ENCODE results near the gene PRTG.

Gene PRTG

GRCh38 chr15:55574096-55574495 is 168.9 kb downstream of the PRTG start:
- DNase-seq (ENCODE audit: extremely low read depth in 1 of 2, low read depth in 1 of 2) = no peak

GRCh38 chr15:55573224-55573623 is 169.7 kb downstream of the PRTG start:
- no peak for DNase-seq (ENCODE audit: extremely low read depth in 1 of 2, low read depth in 1 of 2)

GRCh38 chr15:55564347-55565145 is 178.4 kb downstream of the PRTG start:
- no peak for DNase-seq (ENCODE audit: extremely low read depth in 1 of 2, low read depth in 1 of 2)

DNA sequence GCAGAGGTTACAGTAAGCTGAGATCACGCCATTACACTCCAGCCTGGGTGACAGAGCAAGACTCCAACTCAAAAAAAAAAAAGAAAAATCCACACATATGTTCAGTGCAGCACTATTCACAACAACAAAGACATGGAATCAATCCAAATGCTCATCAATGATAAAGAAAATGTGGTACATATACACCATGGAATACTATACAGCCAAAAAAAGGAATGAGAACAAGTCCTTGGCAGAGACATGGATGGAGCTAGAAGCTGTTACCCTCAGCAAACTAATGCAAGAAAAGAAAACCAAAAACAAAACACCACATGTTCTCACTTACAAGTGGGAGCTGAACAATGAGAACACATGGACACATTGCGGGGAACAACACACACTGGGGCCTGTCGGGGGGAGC is 180.4 kb downstream of the PRTG start:
- no peak for DNase-seq (ENCODE audit: extremely low read depth in 1 of 2, low read depth in 1 of 2)

Data from stimulated activated CD8-positive, alpha-beta memory T cell treated with anti-CD3 and anti-CD28 coated beads, Interleukin-7, amount 100 ng/mL, for 48 hours (primary cell).